NT2/D1 (cell line): ENCODE data around the gene LRRC45.

Source experiments
- SUZ12 ChIP-seq: IDR thresholded peaks from 2 replicates; pipeline ENCODE4 v1.6.1; 2011; ENCODE audit not compliant: insufficient read length, insufficient read depth; ENCODE audit errors: extremely low read depth
- YY1 ChIP-seq: IDR thresholded peaks from 2 replicates; pipeline ENCODE4 v1.6.1; 2011; ENCODE audit not compliant: insufficient read length, insufficient read depth
- ZNF274 ChIP-seq: IDR thresholded peaks from 2 replicates; pipeline ENCODE4 v1.6.1; 2011; ENCODE audit warnings: mild to moderate bottlenecking, low read depth, low read length

GRCh38 chr17:81995463-81996231, 27.5 kb upstream of the LRRC45 start:
- TF ChIP-seq ZNF274 = no peak
- TF ChIP-seq YY1 = no peak
- no peak for TF ChIP-seq SUZ12
